ENCODE results near the gene NEK7.
"Not testable (repeated sequence)": the region's sequence is repeated elsewhere in the genome, so short reads cannot be mapped to it uniquely, and the experiment has no call there.

Gene NEK7

GRCh38 chr1:198171667-198172540 lies 15.1 kb downstream of the NEK7 start:
- DNase-seq (ENCODE audit: low spot score), result no peak

DNA sequence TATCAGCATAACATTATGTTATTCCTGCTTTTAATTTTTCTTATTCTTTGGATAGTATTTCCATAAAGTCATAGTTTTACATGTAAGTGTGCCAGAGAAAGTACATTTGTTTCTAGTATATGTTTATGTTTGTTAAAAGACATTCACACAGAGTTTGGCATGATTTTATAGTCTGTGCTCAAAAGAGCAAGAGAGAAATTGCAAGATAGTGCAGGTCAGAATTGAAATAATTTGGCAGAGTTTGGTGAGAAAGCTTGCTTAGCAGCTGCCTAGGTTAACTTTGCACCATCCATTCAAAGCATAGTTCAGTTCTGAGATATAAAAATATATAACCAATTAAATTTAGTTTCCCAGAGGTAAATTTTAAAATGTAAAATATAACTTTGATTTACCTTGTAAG lies 17.0 kb downstream of the NEK7 start:
- DNase-seq (ENCODE audit: low spot score), result no peak

DNA sequence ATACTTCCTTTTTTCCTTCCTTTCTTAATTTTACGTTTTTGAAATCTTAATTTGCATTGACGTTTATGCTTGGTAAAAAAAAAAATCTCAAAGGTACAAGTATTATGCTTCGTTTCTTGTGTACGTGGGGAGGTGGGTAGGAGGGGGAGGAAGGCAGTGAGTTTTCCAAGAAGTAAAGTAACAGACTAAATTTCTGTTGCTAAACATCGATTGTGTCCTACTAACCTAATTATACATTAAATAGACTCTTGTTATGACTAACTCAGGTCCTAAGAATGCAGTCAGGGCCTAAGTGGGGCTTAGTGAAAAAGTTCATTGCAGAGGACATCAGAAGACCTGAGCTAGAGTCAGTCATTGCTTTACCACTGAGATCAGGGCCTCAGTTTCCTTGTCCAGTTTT lies 17.5 kb downstream of the NEK7 start:
- DNase-seq (ENCODE audit: low spot score), result peak; percentile 28

DNA sequence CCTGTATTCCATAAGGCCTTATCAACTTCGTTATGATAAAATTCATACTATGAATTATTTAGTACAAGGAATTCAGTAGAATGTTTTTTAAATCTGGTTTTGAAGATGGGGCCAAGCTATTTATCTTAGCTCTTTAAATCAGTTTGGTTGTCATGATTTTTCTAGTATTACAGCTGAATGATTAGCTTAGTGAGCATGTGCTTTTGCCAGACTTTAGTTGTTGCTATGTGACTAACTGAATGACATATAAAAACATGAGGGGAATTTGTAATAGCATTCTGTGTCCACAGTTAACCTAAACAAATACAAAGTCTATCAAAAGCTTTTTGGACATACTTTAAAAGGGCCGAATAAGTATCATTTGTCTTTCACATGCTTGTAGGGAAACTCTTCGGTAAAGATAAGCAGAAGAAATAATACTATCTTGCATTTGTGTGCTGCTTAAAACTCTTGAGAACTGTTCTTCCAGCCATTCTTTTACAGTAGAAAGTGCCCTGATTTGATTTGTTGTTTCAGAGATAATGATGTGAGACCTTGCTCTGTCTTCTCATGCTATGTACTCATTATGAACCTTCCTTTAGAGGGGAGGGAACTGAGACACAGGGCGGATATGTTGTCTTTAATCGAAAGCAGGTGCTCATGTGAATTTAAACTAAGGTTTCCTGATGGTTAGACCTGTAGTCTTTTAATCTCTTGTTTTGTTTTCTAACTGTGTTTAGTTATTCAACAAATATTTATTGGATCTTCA lies 18.8 kb downstream of the NEK7 start:
- no peak for DNase-seq (ENCODE audit: low spot score)

DNA sequence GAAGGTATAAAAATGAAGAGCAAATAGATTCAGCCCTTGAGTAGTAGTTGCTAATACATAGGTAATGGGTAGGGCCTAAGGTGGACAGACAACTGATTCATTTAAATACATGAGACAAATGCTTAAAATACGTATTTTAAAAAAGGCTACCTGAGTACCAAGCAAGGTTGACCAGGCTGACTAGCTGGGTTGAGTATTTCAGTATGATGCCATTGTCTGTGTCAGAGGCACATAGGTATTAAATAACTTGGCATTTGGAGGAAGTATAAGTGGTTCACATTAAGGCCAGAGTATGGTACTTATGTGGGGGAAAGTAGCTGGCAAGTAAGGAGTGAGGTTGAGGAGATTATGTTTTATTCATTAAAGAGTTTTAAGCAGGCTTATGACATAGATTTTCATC lies 19.4 kb downstream of the NEK7 start:
- no peak for DNase-seq (ENCODE audit: low spot score)

DNA sequence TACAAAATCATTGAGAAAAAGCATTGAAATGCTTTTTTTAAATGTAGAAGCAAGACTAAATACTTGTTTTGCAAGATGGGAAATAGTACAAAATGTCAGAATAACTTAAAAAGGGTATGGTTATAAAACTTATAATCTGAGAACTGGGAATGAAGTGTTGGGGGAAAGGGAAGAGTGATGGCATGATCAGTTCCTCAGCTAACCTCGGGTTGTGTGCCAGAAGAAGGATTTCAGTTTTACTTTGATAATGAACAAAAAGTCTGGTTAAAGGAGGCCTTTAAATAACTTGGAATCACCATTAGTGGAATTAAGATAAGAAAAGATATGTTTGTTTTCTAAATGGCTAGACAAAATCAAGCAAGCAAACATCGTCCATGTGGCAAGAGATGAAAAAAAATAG lies 20.7 kb downstream of the NEK7 start:
- no peak for DNase-seq (ENCODE audit: low spot score)

DNA sequence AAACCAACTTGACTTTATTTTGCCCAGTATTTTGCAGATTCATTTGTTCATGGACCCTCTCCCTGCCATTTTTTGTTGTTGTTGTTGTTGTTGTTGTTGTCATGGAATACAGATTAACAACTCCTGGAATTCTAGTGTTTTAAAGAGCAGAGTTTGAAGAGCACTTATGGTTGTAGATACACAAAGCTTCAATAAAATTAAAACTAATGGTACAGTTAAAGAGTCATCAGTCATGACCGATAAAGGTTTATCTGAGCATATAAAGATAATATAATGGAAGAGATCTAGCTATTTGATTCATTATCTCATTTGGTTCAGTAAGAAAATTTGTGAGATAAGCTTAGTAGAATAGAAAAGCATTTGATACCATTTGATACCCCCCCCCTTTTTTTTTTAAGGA lies 21.8 kb downstream of the NEK7 start:
- DNase-seq (ENCODE audit: low spot score), result no peak

- no peak for DNase-seq (ENCODE audit: low spot score)
Measured at GRCh38 chr1:198179556-198179981, 22.8 kb downstream of the NEK7 start.

GRCh38 chr1:198183605-198184004 lies 26.8 kb downstream of the NEK7 start:
- DNase-seq (ENCODE audit: low spot score), result no peak

DNA sequence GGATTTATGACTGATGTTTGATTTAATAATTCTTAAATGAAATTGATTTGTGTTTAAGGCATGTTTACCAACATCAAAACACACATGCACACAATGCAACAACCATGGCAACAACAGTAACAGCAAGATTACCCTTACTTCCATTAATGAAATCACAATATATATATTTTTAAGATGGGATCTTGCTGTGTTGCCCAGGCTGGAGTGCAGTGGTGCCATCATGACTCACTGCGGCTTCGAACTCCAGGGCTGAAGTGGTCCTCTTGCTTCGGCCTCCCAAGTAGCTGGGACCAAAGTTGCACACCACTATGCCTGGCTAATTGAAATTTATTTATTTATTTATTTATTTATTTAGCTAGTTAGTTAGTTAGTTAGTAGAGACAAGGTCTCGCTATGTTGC lies 27.7 kb downstream of the NEK7 start:
- DNase-seq (ENCODE audit: low spot score), result no peak

- DNase-seq (ENCODE audit: low spot score), result no peak
Measured at GRCh38 chr1:198185146-198185545, 28.3 kb downstream of the NEK7 start.

DNA sequence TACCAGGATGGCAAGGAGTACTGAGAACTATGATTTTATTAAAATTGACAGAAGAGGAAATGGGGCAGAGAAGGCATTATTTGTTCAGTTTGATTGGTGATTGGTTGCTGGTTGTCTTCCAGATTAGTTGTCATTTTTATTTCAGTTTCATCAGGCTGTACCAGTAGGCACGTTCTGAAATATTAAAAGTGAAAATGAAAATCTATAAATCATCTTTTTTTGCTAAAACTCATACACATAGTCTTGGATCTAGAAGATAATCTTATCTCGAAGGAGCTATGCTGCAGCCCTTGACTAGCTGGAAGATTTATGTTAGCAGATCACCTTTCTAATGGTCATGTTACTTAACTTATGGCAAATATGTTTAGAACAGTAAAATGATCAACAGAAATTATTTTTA lies 29.0 kb downstream of the NEK7 start:
- DNase-seq (ENCODE audit: low spot score), result no peak

DNA sequence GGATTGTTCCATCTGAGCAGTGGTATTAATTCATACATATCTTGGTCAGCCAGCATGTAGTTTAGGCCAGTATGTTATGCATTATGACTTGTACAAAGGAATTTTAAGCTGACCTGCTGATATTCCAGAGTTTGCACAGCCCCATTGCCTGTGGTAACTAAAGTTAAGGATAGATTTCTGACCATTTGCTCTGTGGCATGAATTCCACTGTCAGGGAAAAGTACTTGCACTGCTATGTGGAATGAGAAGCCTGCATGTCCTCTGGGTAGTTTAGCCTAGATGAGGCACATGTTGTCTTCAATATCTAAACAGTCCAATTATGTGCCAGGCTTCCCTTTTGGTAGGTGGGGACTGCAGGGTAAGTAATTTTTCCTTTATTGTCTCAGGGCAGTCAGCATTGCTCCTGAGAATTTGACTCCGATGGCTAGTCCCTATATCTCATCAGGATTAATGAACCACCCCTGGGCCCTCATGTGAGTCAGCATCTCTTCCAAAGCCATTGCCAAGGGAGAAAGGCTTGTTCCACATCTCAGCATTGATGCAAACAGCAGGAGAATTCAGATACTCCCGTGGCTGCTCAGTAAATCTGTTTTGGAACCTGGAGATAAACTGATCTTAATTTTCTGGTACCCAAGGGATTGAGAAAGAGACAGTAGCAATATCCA lies 30.2 kb downstream of the NEK7 start:
- no peak for DNase-seq (ENCODE audit: low spot score)

GRCh38 chr1:198187973-198188588 lies 31.3 kb downstream of the NEK7 start:
- DNase-seq (ENCODE audit: low spot score), result no peak

GRCh38 chr1:198191117-198191516 lies 34.3 kb downstream of the NEK7 start:
- DNase-seq (ENCODE audit: low spot score), result no peak

DNA sequence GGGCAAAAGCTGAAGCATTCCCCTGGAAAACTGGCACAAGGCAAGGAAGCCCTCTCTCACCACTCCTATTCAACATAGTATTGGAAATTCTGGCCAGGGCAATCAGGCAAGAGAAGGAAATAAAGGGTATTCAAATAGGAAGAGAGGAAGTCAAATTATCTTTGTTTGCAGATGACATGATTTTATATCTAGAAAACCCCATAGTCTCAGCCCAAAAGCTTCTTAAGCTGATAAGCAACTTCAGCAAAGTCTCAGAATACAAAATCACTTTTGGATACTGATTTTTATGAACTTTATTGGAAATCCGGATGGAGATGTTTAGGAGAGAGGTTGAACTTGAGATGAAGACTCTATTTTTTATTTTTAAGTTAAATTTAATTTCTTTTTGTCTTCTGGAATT lies 37.1 kb downstream of the NEK7 start:
- DNase-seq (ENCODE audit: low spot score), result not testable (repeated sequence)

DNA sequence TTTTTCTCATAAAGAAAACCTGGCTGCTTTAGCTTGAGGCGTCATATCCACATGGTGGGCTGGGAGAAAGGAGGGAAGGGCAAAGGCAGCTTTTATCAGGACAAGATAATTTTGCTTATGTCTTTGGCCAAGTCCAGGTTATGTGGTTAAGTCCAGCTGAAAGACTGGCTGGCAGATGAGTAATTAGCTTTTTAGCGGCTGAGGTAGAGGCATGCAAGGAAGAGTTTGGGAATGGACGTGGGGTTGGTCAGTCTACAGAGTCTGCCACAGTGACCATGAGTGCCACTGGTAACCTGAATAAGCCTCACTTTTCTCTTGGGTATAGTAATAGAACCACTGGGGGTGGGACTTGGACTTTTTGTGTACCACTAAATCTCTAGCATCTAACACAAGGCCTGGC lies 39.8 kb downstream of the NEK7 start:
- no peak for DNase-seq (ENCODE audit: low spot score)

DNA sequence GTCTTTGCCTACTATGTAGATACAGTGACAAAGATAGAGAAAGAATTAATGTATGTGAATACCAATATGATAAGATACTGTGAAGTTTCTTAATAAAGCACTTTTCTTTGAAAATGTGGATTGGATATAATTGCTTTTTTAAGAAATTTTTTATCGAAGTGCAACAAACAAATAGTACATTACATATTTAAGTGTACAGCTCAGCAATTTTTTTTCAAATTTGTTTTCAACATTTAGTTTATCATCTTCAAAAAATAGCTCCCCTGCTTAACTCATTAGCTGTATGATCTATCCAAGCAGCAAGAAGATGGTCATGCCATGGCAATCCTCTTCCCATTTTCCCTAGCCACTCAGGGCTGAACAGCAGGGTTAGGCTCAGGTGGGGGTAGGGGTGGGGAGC lies 40.5 kb downstream of the NEK7 start:
- DNase-seq (ENCODE audit: low spot score), result no peak

GRCh38 chr1:198199105-198199504 lies 42.3 kb downstream of the NEK7 start:
- DNase-seq (ENCODE audit: low spot score), result peak; percentile 30

DNA sequence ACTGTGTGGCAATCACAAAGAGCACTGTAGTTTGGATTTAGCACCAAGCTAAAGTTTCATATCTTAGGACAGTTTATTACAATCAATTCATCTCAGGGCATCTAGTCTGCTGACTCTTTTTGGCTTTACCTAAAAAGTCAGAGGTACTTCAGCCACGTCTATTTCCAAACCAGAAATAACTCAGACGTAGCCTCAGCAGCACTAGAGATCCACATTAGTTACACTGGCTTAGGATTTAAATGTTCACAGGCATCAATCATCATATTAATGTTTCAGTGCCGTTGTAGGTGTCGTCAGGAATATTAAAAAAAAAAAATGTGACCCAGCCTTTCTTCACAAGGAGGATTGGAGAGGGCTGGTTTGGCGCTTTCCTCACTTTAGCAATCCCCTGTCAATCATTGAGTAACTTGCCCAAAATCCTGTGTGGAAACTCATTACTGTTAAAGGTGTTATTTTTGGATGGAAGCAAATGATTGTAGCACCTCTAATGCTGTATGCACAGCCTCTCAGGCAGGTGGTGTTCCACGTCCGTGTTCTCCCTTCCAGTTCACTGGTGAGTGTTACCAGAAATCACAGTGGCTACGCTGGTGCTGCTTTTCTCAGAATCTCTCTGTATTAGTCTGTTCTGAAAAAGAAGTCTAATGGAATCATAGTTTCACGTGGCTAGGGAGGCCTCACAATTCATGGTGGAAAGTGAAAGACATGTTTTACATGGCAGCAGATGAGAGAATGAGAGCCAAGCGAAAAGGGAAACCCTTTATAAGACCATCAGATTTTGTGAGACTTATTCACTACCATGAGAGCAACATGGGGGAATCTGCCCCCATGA lies 45.4 kb downstream of the NEK7 start:
- DNase-seq (ENCODE audit: low spot score), result no peak

DNA sequence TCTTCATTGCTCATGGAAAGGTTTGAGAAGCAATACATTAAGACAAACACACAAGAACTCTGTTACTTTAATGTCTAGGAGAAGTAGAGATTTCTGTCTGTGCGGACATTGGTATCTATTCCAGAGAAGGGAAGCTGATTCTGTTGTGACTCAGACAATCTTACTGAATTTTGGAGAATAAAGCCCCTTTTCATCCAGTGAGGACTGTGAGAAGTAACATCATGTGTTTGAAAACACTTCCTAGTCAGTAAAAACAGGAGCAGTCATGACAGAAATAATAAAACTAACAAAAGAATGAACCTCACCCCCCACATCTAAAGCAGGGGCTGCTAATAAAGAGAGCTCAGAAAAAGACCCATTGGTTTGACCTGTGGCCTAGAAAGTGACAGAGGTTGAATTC lies 46.6 kb downstream of the NEK7 start:
- no peak for DNase-seq (ENCODE audit: low spot score)

Measured in NAMALWA (cell line).